Activated T-cell treated with anti-CD3 and anti-CD28 coated beads, Interleukin-2, amount 50 U/mL, for 48 hours (primary cell): ENCODE data around the gene NSUN2.
A peak's percentile ranks its signal among the peaks of the same experiment; 100 is the strongest.

Experiments
- DNase-seq, 2 experiments: peaks; one replicate each; pipeline ENCODE4 v3.0.0-alpha.2; 2020

Gene NSUN2

GRCh38 chr5:6642655-6643054 lies 9.8 kb upstream of the NSUN2 start:
- DNase-seq = no peak

DNA sequence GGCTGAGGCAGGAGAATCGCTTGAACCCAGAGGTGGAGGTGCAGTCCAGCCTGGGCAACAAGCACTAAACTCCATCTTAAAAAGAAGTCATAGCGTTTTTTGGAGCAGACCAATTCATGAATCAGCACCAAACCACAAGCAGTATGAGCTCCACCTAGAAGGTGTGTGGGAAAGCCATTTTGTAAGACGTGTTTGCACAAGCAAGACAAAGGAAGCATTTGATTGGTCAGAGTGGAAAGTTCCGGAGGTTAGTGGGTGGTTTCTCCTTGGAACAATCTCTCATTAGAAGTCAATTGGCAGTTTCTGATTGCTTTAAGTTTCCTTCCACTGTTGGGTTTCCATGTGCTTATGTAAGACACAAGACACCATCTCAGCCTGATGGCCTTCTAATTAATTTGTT lies 5.4 kb upstream of the NSUN2 start:
- DNase-seq = no peak

DNA sequence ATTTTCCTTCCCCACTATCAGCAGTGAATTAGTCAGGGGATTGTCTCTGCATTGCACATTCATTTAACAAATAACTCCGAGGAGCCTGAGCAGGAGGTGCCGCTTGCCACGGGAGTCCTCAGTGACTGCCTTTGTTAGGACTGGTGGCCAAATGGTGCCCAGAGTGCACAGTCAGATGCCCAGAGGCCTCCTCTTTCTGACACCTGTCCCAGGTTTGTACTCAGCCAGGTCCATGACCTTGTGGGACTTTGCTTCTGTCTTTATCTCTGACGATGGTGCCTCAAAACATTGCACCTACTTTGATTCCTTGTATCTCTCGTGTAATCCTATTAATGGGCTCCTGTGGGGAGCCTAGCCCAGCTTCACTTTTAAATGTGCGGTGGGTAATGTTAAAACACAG lies 4.7 kb upstream of the NSUN2 start:
- no peak for DNase-seq

- DNase-seq = no peak
These were observed 4.2 kb upstream of the NSUN2 start for GRCh38 chr5:6637022-6637421.

- DNase-seq = no peak
These were observed 3.4 kb upstream of the NSUN2 start for GRCh38 chr5:6636293-6636692.

DNA sequence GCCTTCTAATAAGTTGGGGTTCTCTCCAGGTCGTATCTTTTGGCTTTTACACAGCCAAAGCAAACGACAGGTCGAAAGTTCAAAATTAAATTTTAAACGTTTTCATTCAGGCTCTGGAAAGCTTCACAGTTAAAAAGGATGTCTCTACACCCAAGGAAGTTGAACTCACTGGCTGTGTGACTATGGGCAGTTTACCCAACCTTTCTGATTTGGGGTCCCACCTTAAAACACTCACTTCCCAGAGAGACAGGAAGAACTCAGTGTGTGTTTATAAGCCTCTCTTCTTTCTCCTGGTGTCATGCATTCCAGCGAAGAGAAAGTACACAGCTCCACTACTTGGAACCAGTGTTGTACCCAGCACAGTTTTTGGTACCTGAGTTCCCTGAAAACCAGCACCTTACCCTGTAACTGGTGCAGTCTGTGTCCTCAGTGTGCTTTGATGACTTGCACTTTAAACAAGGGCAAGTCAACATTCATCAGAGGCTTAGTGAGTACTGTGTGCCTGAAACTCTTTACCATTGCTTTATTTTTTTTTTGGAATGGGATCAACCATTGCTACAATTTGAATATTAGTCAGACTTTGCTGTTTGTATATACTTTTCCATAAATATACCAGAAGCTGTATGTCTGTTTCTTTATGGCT lies 2.1 kb upstream of the NSUN2 start:
- DNase-seq = no peak

GRCh38 chr5:6634306-6634705 lies 1.5 kb upstream of the NSUN2 start:
- no peak for DNase-seq

GRCh38 chr5:6633469-6634245 lies 813 bp upstream of the NSUN2 start:
- DNase-seq = peak in 1 of 2 experiments; percentile 53

- DNase-seq = no peak
These were observed 438 bp downstream of the NSUN2 start for GRCh38 chr5:6632324-6632887.

GRCh38 chr5:6631441-6631840 lies 1.4 kb downstream of the NSUN2 start:
- no peak for DNase-seq

- DNase-seq = no peak
These were observed 6.3 kb downstream of the NSUN2 start for GRCh38 chr5:6626508-6626907.

GRCh38 chr5:6623941-6624340 lies 8.9 kb downstream of the NSUN2 start:
- no peak for DNase-seq

DNA sequence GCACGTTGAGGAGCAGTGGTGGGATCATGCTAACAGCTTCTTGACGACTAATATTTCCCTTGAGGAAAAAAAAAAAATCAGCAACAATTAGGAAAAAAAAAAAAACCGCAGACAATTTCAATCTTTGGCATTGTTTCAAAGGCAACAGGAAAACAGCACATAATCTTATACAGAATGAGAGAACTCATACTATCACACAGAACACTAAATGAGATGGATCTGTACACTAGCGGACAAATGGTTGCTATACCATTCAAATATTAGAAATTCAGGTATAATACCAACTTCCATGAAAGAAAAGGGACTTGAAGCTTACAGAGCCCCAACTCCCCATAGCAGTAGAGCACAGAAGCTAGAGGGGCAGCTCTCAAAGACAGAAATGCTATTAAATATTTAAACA lies 9.6 kb downstream of the NSUN2 start:
- DNase-seq = no peak

- DNase-seq = no peak
These were observed 16.2 kb downstream of the NSUN2 start for GRCh38 chr5:6616632-6617031.

- no peak for DNase-seq
These were observed 17.6 kb downstream of the NSUN2 start for GRCh38 chr5:6615034-6615815.

GRCh38 chr5:6611334-6612256 lies 21.2 kb downstream of the NSUN2 start:
- DNase-seq = no peak

DNA sequence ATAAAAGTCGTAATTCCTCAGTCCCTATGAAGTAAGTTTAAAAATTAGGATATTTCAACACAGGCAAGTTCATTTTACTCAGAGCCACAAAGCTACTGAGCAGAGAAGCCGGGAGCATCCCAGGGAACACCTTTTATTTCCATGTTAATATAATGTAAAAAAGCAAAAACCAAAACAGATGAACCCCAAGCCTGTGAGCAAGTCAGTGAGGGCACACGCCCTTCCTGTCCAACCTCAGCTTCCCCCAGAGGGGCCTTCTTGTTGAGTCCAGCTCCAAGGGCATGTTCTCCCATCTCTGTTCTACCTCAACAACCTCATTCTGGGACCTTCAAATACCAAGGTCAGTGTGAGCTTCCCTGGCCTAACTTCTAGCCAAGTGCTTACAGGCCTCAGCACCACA lies 24.8 kb downstream of the NSUN2 start:
- no peak for DNase-seq

DNA sequence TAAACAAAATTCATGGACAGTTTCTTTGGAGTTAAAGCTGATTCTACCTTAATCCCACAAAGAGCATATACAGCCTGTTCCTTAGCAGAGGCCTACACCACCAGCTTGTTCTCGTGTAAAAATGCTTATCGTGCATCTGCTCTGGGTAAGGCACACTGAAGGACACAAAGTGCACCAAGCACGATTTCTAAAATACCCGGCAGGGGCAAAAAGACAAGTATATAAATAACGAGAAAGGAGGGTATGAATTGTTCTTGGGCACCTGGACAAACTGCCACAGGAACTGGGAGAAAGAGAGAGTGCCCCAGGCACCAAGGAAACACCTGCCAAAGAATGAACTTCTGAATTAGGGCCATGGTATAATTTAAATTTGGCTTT lies 25.3 kb downstream of the NSUN2 start:
- no peak for DNase-seq

DNA sequence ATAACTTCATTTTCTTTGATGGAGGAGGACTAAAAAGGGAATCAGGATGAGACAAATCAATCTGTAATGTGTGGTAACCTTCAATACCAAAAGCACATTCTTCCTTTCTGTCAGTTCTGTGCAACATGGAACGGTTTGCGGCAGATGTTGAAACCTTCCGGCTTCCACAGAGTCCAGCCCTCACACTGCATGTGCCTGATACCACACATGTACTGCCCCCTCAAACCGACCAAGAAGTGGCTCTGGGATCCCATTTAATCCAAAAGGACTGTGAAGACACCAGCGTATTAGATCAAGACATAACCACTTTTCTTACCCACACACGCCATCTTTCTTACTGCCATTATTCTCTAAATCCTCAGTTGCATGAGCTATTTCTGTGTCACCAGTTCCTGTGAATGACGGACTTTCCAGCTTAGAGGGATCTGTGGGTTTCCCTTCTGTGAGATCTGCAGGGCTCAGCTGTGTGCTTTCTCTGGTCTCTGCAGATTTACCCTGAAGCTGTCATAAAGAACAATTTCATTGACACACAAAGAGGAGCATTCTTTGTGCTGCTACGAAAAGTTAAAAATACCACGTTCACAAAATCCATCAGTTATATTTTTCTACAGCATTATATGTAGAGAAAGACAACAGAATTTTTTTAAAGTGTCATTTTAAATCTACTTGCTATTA lies 25.8 kb downstream of the NSUN2 start:
- DNase-seq = no peak

DNA sequence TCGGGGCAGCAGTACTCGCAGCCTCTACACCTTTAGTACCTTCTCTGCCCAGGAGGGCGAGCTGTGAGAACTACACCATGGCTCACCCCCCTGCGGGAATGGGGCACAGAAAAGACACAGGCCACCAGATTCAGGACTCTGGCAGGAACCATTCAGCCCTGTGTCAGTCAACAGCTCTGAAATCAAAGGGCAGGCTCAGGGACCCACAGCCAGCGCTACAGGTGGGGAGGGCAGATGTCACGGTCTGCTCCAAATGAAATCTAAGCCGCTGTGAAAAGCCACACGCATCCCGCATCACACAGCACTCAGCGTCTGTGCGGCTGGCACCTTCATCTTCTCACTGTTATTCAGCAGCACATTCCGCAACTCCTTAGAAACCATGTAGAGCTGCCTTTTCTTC lies 27.9 kb downstream of the NSUN2 start:
- DNase-seq = peak in 1 of 2 experiments; percentile 14

GRCh38 chr5:6604341-6604740 lies 28.5 kb downstream of the NSUN2 start:
- no peak for DNase-seq

- DNase-seq = no peak
These were observed 29.2 kb downstream of the NSUN2 start for GRCh38 chr5:6603643-6604042.
